Caco-2 (cell line): Measurements from ENCODE around the gene TAOK2. TPM values are rescaled to one million over a fixed set of nuclear protein-coding genes. Genes with fewer than 3 reads are reported as not detected.

ENCODE experiments used
- BruUV-seq: library from RNA; stranded (reverse); fragments of 400-500 nt; replicated peaks from 2 replicates; lab custom pipeline; 2021; lab: Mats Ljungman, UMichigan
- CTCF ChIA-PET: fragments of 300-600 bp; sonication (Branson Sonifier 250); formaldehyde crosslinking; loops from one replicate; lab custom pipeline; 2022; ENCODE audit warnings: antibody characterized with exemption; lab: Charles Lee
- POLR2A ChIA-PET: fragments of 300-600 bp; sonication (Branson Sonifier 250); formaldehyde crosslinking; loops from one replicate; lab custom pipeline; 2022; ENCODE audit warnings: antibody characterized with exemption; lab: Charles Lee
- DNase-seq, 2 experiments: peaks; one replicate each; pipeline versions ENCODE4 v3.0.0 to v3.0.0-alpha.2; 2020 to 2022
- H3K27me3 ChIP-seq: replicated peaks from 2 replicates; pipeline ENCODE4 v1.6.0; 2011; ENCODE audit warnings: low read length; ENCODE audit not compliant: control insufficient read depth, insufficient read depth
- H3K36me3 ChIP-seq: 2 replicates; pipeline ENCODE4 v1.5.1; 2011; ENCODE audit warnings: low read length; ENCODE audit not compliant: control insufficient read depth, insufficient read depth
- H3K4me1 ChIP-seq: fragments of 250-450 bp; sonication (Bioruptor Pico); 2 replicates; pipeline ENCODE4 v1.5.1; 2020; ENCODE audit warnings: mild to moderate bottlenecking
- H3K4me3 ChIP-seq: 2 replicates; pipeline ENCODE4 v1.5.1; 2011; ENCODE audit warnings: low read depth, mild to moderate bottlenecking, control low read depth, low read length
- H3K9me3 ChIP-seq: fragments of 250-450 bp; sonication (Bioruptor Pico); 2 replicates; pipeline ENCODE4 v1.5.1; 2020; ENCODE audit warnings: mild to moderate bottlenecking, moderate library complexity
- H3K27ac Mint-ChIP-seq: one replicate; pipeline ENCODE4 v1.8.0; 2022; ENCODE audit warnings: mixed read lengths; ENCODE audit not compliant: unreplicated experiment
- H3K27me3 Mint-ChIP-seq: one replicate; pipeline ENCODE4 v1.8.0; 2022; ENCODE audit warnings: mixed read lengths; ENCODE audit not compliant: insufficient read depth, unreplicated experiment
- H3K36me3 Mint-ChIP-seq: one replicate; pipeline ENCODE4 v1.8.0; 2022; ENCODE audit warnings: mild to moderate bottlenecking, mixed read lengths; ENCODE audit not compliant: insufficient read depth, unreplicated experiment
- H3K4me1 Mint-ChIP-seq: one replicate; pipeline ENCODE4 v1.8.0; 2022; ENCODE audit warnings: low read depth, mixed read lengths; ENCODE audit not compliant: unreplicated experiment
- H3K4me3 Mint-ChIP-seq: one replicate; pipeline ENCODE4 v1.8.0; 2022; ENCODE audit warnings: mild to moderate bottlenecking, moderate library complexity, mixed read lengths; ENCODE audit not compliant: unreplicated experiment
- H3K9me3 Mint-ChIP-seq: one replicate; pipeline ENCODE4 v1.8.0; 2022; ENCODE audit warnings: mixed read lengths; ENCODE audit not compliant: unreplicated experiment
- CTCF ChIP-seq, 2 experiments: fragments of 200-600 bp in 1 of 2; IDR thresholded peaks; 1 replicate in 1 of 2; 2 replicates in 1 of 2; pipeline versions ENCODE4 v1.5.1 to v1.8.0; 2011 to 2022; ENCODE audit warnings: antibody characterized with exemption in 1 of 2, control low read depth in 1 of 2, inconsistent platforms in 1 of 2, low read depth in 1 of 2, low read length in 1 of 2, mild to moderate bottlenecking in 1 of 2, moderate library complexity in 1 of 2; ENCODE audit not compliant: insufficient read depth in 1 of 2, severe bottlenecking in 1 of 2, unreplicated experiment in 1 of 2
- intact Hi-C: fragments of 100-400 bp; cut with micrococcal nuclease; formaldehyde crosslinking; loops from one replicate; pipeline ENCODE4 v1.10.0; 2022; ENCODE audit not compliant: unreplicated experiment
- total RNA-seq: library from RNA; stranded (reverse); gene quantifications from 2 replicates; pipeline ENCODE4 v1.2.3, GENCODE V29; 2022

TAOK2 gene
- total RNA-seq, 1 experiment from 2014 or later, result 47.1 TPM

DNA sequence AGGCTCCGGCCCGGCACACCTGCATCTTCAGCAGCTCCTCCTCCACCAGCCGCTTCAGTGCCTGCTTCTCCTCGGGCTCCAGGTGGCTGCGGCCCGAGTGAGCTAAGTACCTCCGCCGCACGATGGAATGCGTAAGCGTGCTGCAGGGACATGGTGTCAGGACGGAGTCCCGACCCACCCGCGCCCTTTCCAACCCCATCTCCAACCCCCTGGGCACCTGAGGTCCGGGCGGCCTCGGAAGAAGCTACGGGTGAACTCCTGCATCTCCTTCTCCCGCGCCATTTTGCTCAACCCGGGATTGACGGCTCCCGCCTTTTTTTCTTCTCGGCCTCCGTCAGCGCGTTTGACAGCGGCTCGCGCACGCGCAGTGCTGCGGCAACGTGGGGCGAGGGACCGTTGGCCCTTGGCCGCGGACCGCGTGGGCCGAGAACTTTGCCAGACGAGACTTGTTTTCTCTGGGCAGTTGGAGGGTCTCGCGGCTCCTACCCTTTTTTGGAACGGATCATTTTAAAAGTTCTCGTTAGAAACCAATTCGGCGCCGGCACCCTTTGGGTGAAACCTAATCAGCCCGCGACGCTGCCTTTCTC is 21.7 kb downstream of the TAOK2 start, which contains the start of gene HIRIP3:
TSS of gene HIRIP3 (minus strand) at position 294 of the 587 bp plus-strand sequence. CDS start at position 282, 12 bp downstream.
- ChIA-PET POLR2A (interaction anchor here (1.2 to 1.6 kb wide), 2 partner anchors 22 to 70 kb away, joined by 9 to 15 read pairs; partner anchors contain the start of genes KCTD13 and TAOK2), CTCF (interaction anchor here (1.2 kb wide), 1 partner anchor 22 kb away, joined by 4 read pairs; no protein-coding TSS in a partner anchor)
- Mint-ChIP-seq H3K4me1 (peaks cover 12% of the 10 kb centered on the region), H3K4me3 (peak within 1 kb of the TSS; percentile 99), H3K27me3 (no peaks in the 10 kb centered on the region), H3K36me3 (peaks cover 44% of the 10 kb centered on the region), H3K9me3 (no peaks in the 10 kb centered on the region), H3K27ac (peak within 1 kb of the TSS; percentile 65)
- Histone ChIP-seq H3K4me3 (peak within 1 kb of the TSS; percentile 68), H3K9me3 (no peaks in the 10 kb centered on the region), H3K36me3 (no peaks in the 10 kb centered on the region), H3K4me1 (peaks cover 11% of the 10 kb centered on the region; the same call in 1 of the 2 replicates), H3K27me3 (no peaks in the 10 kb centered on the region)
- peak; percentile 86 to 87 for DNase-seq
- TF ChIP-seq CTCF (IDR thresholded peaks at IDR 0.05; ENCODE audit: insufficient read depth in 1 of 2, low read depth in 1 of 2, low read length in 1 of 2, severe bottlenecking in 1 of 2, unreplicated experiment in 1 of 2), result no peak
- BruUV-seq, result TSS peak; percentile 45
- intact Hi-C loops, result loop anchor here (1.0 to 10.0 kb wide), 2 partner anchors 33 to 181 kb away; partner anchors contain the start of genes PAGR1, PRRT2 and TMEM219

- peak; percentile 97 to 98 for DNase-seq
- peak within 1 kb of the TSS; percentile 99 for H3K4me3 Mint-ChIP-seq
- CTCF ChIA-PET, result interaction anchor here (1.2 kb wide), 1 partner anchor 23 kb away, joined by 4 read pairs; no protein-coding TSS in a partner anchor
- TF ChIP-seq CTCF (IDR thresholded peaks at IDR 0.05; ENCODE audit: insufficient read depth in 1 of 2, low read depth in 1 of 2, low read length in 1 of 2, severe bottlenecking in 1 of 2, unreplicated experiment in 1 of 2), result no peak
- H3K27me3 ChIP-seq, result no peaks in the 10 kb centered on the region
- peaks cover 12% of the 10 kb centered on the region for H3K4me1 Mint-ChIP-seq
- no peaks in the 10 kb centered on the region for H3K36me3 ChIP-seq
- POLR2A ChIA-PET, result interaction anchor here (0.5 to 1.6 kb wide), 3 partner anchors 15 to 71 kb away, joined by 9 to 15 read pairs (median 10); partner anchors contain the start of genes KCTD13 and TAOK2
- no TSS peak for BruUV-seq
- H3K9me3 Mint-ChIP-seq, result no peaks in the 10 kb centered on the region
- H3K27ac Mint-ChIP-seq, result peak within 1 kb of the TSS; percentile 65
- peak within 1 kb of the TSS; percentile 68 for H3K4me3 ChIP-seq
- peaks cover 44% of the 10 kb centered on the region for H3K36me3 Mint-ChIP-seq
- intact Hi-C loops, result loop anchor here (1.0 to 10.0 kb wide), 2 partner anchors 34 to 181 kb away; partner anchors contain the start of genes PAGR1, PRRT2 and TMEM219
- H3K4me1 ChIP-seq, result peaks cover 11% of the 10 kb centered on the region; the same call in 1 of the 2 replicates
- H3K9me3 ChIP-seq, result no peaks in the 10 kb centered on the region
- H3K27me3 Mint-ChIP-seq, result no peaks in the 10 kb centered on the region
Measured at GRCh38 chr16:29995911-29996765, 22.5 kb downstream of the TAOK2 start, which contains the start of gene INO80E. Gene INO80E (plus strand): TSS chr16:29996241. CDS start chr16:29996311, 70 bp downstream.
